ENCODE results near the gene PRAME.

DNA sequence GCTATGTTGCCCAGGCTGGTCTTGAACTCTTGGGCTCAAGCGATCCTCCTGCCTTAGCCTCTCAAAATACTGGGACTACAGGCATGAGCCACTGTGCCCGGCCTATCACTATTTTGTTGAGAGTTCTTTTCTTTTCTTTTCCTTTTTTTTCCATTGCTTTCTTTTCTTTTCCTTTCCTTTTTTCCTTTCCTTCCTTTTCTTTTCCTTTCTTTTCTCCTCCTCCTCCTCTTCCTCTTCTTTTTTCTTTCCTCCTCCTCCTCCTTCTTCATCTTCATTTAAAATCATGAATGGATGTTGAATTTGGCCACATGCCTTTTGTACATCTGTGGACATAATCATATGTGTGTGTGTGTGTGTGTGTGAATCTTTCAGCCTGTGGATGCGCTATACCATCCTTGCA lies 25.7 kb upstream of the PRAME start:
- TF ChIP-seq, protein P1, sequence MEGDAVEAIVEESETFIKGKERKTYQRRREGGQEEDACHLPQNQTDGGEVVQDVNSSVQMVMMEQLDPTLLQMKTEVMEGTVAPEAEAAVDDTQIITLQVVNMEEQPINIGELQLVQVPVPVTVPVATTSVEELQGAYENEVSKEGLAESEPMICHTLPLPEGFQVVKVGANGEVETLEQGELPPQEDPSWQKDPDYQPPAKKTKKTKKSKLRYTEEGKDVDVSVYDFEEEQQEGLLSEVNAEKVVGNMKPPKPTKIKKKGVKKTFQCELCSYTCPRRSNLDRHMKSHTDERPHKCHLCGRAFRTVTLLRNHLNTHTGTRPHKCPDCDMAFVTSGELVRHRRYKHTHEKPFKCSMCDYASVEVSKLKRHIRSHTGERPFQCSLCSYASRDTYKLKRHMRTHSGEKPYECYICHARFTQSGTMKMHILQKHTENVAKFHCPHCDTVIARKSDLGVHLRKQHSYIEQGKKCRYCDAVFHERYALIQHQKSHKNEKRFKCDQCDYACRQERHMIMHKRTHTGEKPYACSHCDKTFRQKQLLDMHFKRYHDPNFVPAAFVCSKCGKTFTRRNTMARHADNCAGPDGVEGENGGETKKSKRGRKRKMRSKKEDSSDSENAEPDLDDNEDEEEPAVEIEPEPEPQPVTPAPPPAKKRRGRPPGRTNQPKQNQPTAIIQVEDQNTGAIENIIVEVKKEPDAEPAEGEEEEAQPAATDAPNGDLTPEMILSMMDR (conservative IDR thresholded peaks at IDR 0.05), result no peak
- TF ChIP-seq ZFX (IDR thresholded peaks at IDR 0.05), result no peak
